GM23338 (cell line): ENCODE data around the gene PARD3. TPM values are rescaled to one million over a fixed set of nuclear protein-coding genes. Genes with fewer than 3 reads are reported as not detected.

Experiments
- ATAC-seq: fragments of 200-7000 bp; cut with Tn5 transposase; 3 replicates; pipeline ENCODE4 v1.9.1; 2020
- DNase-seq: peaks from one replicate; pipeline ENCODE4 v3.0.0-alpha.2; 2015; ENCODE audit warnings: low spot score
- H2AFZ ChIP-seq: fragments of 200-600 bp; sonication (generic); 2 replicates; pipeline ENCODE4 v1.8.0; 2016; ENCODE audit warnings: antibody characterized with exemption, mild to moderate bottlenecking, moderate library complexity
- H3F3A ChIP-seq: fragments of 200-600 bp; sonication (generic); replicated peaks from 2 replicates; pipeline ENCODE4 v1.8.0; 2017; ENCODE audit warnings: antibody characterized with exemption, mixed run types, low read depth
- H3K27ac ChIP-seq: fragments of 200-600 bp; sonication (generic); 2 replicates; pipeline ENCODE4 v1.6.1; 2016; ENCODE audit warnings: low read depth
- H3K27me3 ChIP-seq: fragments of 200-600 bp; sonication (generic); 2 replicates; pipeline ENCODE4 v1.8.0; 2016; ENCODE audit warnings: mild to moderate bottlenecking, mixed run types, moderate library complexity; ENCODE audit not compliant: insufficient read depth
- H3K36me3 ChIP-seq: fragments of 200-600 bp; sonication (generic); 2 replicates; pipeline ENCODE4 v1.8.0; 2016; ENCODE audit warnings: mild to moderate bottlenecking; ENCODE audit not compliant: insufficient read depth
- H3K4me1 ChIP-seq: fragments of 200-600 bp; sonication (generic); 2 replicates; pipeline ENCODE4 v1.8.0; 2016; ENCODE audit warnings: mild to moderate bottlenecking, moderate library complexity; ENCODE audit not compliant: insufficient read depth
- H3K4me2 ChIP-seq: fragments of 200-600 bp; sonication (generic); 2 replicates; pipeline ENCODE4 v1.7.1; 2017; ENCODE audit warnings: mixed run types
- H3K4me3 ChIP-seq: fragments of 200-600 bp; sonication (generic); 2 replicates; pipeline ENCODE4 v1.6.1; 2016; ENCODE audit warnings: mixed run types
- H3K79me2 ChIP-seq: fragments of 200-600 bp; sonication (generic); replicated peaks from 2 replicates; pipeline ENCODE4 v1.8.0; 2017; ENCODE audit warnings: mild to moderate bottlenecking; ENCODE audit not compliant: insufficient read depth
- H3K9me2 ChIP-seq: fragments of 200-600 bp; sonication (generic); 2 replicates; pipeline ENCODE4 v1.8.0; 2017; ENCODE audit not compliant: insufficient read depth
- H4K20me1 ChIP-seq: fragments of 200-600 bp; sonication (generic); replicated peaks from 2 replicates; pipeline ENCODE4 v1.8.0; 2017; ENCODE audit warnings: mild to moderate bottlenecking; ENCODE audit not compliant: insufficient read depth
- H3K27ac Mint-ChIP-seq: 2 replicates; pipeline ENCODE4 v1.8.0; 2020; ENCODE audit warnings: inconsistent platforms, mild to moderate bottlenecking, moderate library complexity, mixed read lengths
- H3K27me3 Mint-ChIP-seq: 3 replicates; pipeline ENCODE4 v1.8.0; 2022; ENCODE audit warnings: low read depth, mild to moderate bottlenecking, moderate library complexity, mixed read lengths, inconsistent platforms; ENCODE audit not compliant: insufficient read depth, poor library complexity
- H3K36me3 Mint-ChIP-seq: 3 replicates; pipeline ENCODE4 v1.8.0; 2021; ENCODE audit warnings: low read depth, mild to moderate bottlenecking, inconsistent platforms, moderate library complexity, mixed read lengths
- H3K4me1 Mint-ChIP-seq: 3 replicates; pipeline ENCODE4 v1.8.0; 2020; ENCODE audit warnings: mild to moderate bottlenecking, inconsistent platforms, mixed read lengths
- H3K4me3 Mint-ChIP-seq: 3 replicates; pipeline ENCODE4 v1.8.0; 2021; ENCODE audit warnings: moderate library complexity, mild to moderate bottlenecking, inconsistent platforms, mixed read lengths
- H3K9me3 Mint-ChIP-seq: 3 replicates; pipeline ENCODE4 v1.8.0; 2020; ENCODE audit warnings: moderate library complexity, mild to moderate bottlenecking, inconsistent platforms, mixed read lengths
- CREB1 ChIP-seq: fragments of 250-450 bp; sonication (Bioruptor Pico); IDR thresholded peaks from 2 replicates; pipeline ENCODE4 v1.5.0; 2020; ENCODE audit warnings: low read depth, mild to moderate bottlenecking, moderate library complexity
- EZH2 ChIP-seq: fragments of 200-600 bp; sonication (generic); IDR thresholded peaks from one replicate; pipeline ENCODE4 v1.8.0; 2017; ENCODE audit warnings: antibody characterized with exemption, mild to moderate bottlenecking, low read depth; ENCODE audit not compliant: unreplicated experiment
- EZH2phosphoT487 ChIP-seq: fragments of 200-600 bp; sonication (generic); IDR thresholded peaks from one replicate; pipeline ENCODE4 v1.8.1; 2018; ENCODE audit warnings: antibody characterized with exemption; ENCODE audit not compliant: unreplicated experiment
- NANOG ChIP-seq: IDR thresholded peaks from 2 replicates; pipeline ENCODE4 v1.6.1; 2016; ENCODE audit warnings: antibody characterized with exemption, borderline replicate concordance
- POLR2AphosphoS5 ChIP-seq: IDR thresholded peaks from 2 replicates; pipeline ENCODE4 v1.6.1; 2016; ENCODE audit warnings: antibody characterized with exemption, low read depth
- STAT1 ChIP-seq: IDR thresholded peaks from one replicate; pipeline ENCODE4 v1.6.1; 2016; ENCODE audit warnings: antibody characterized with exemption; ENCODE audit not compliant: unreplicated experiment
- ZNF331 ChIP-seq: fragments of 250-450 bp; sonication (Bioruptor Pico); IDR thresholded peaks from 2 replicates; pipeline ENCODE4 v1.5.0; 2020; ENCODE audit warnings: low read depth, mild to moderate bottlenecking, moderate library complexity
- polyA plus RNA-seq: library from polyadenylated mRNA; unstranded; fragments of >200 nt; fragmentation: Nextera tagmentation; extraction: Ambion mirVana; gene quantifications from 2 replicates; pipeline ENCODE4 v1.2.1, GENCODE V29; 2016
- total RNA-seq: library from RNA; depleted of rRNA; stranded (reverse); fragments of >200 nt; shearing (Covaris generic); gene quantifications from 2 replicates; pipeline ENCODE4 v1.2.3, GENCODE V29; 2014
- TF ChIP-seq, protein P1 (sequence below): IDR thresholded peaks from one replicate; pipeline ENCODE4 v1.6.1; 2018; ENCODE audit warnings: antibody characterized with exemption; ENCODE audit not compliant: unreplicated experiment
- TF ChIP-seq, protein P2 (sequence below): IDR thresholded peaks from 2 replicates; pipeline ENCODE4 v1.6.1; 2016; ENCODE audit warnings: antibody characterized with exemption
- TF ChIP-seq, protein P3 (sequence below), 2 experiments: fragments of 200-600 bp in 1 of 2; sonication (generic) in 1 of 2; conservative IDR thresholded peaks; 2 replicates each; pipeline versions ENCODE4 v1.5.1 to v1.6.1; 2016 to 2017; ENCODE audit warnings: antibody characterized with exemption in 2 of 2, low read depth in 2 of 2, mild to moderate bottlenecking in 2 of 2, moderate library complexity in 1 of 2

The PARD3 gene
- total and polyA plus RNA-seq, 2 experiments from 2014 or later, result 30.2 to 51.4 TPM

DNA sequence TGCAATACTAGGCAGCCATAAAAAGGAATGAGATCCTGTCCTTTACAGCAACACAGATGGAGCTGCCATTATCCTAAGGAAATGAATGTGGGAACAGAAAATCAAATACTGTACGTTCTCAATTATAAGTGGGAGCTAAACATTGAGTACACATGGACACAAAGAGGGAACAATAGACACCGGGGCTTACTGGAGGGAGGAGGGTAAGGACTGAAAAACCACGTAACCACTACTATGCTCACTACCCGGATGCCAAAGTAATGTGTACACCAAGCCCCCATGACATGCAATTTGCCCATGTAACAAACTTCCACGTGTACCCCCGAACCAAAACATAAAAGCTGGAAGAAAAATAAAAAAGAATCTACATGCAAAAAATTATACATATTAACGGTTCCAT, 587.0 kb downstream of the PARD3 start (continued):
- TF ChIP-seq, protein P1, sequence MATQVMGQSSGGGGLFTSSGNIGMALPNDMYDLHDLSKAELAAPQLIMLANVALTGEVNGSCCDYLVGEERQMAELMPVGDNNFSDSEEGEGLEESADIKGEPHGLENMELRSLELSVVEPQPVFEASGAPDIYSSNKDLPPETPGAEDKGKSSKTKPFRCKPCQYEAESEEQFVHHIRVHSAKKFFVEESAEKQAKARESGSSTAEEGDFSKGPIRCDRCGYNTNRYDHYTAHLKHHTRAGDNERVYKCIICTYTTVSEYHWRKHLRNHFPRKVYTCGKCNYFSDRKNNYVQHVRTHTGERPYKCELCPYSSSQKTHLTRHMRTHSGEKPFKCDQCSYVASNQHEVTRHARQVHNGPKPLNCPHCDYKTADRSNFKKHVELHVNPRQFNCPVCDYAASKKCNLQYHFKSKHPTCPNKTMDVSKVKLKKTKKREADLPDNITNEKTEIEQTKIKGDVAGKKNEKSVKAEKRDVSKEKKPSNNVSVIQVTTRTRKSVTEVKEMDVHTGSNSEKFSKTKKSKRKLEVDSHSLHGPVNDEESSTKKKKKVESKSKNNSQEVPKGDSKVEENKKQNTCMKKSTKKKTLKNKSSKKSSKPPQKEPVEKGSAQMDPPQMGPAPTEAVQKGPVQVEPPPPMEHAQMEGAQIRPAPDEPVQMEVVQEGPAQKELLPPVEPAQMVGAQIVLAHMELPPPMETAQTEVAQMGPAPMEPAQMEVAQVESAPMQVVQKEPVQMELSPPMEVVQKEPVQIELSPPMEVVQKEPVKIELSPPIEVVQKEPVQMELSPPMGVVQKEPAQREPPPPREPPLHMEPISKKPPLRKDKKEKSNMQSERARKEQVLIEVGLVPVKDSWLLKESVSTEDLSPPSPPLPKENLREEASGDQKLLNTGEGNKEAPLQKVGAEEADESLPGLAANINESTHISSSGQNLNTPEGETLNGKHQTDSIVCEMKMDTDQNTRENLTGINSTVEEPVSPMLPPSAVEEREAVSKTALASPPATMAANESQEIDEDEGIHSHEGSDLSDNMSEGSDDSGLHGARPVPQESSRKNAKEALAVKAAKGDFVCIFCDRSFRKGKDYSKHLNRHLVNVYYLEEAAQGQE, result no peak
- TF ChIP-seq CREB1 (no peak), EZH2phosphoT487 (no peak), POLR2AphosphoS5 (no peak), EZH2 (no peak)
- TF ChIP-seq, protein P2, sequence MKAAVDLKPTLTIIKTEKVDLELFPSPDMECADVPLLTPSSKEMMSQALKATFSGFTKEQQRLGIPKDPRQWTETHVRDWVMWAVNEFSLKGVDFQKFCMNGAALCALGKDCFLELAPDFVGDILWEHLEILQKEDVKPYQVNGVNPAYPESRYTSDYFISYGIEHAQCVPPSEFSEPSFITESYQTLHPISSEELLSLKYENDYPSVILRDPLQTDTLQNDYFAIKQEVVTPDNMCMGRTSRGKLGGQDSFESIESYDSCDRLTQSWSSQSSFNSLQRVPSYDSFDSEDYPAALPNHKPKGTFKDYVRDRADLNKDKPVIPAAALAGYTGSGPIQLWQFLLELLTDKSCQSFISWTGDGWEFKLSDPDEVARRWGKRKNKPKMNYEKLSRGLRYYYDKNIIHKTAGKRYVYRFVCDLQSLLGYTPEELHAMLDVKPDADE, result no peak
- TF ChIP-seq, protein P3, sequence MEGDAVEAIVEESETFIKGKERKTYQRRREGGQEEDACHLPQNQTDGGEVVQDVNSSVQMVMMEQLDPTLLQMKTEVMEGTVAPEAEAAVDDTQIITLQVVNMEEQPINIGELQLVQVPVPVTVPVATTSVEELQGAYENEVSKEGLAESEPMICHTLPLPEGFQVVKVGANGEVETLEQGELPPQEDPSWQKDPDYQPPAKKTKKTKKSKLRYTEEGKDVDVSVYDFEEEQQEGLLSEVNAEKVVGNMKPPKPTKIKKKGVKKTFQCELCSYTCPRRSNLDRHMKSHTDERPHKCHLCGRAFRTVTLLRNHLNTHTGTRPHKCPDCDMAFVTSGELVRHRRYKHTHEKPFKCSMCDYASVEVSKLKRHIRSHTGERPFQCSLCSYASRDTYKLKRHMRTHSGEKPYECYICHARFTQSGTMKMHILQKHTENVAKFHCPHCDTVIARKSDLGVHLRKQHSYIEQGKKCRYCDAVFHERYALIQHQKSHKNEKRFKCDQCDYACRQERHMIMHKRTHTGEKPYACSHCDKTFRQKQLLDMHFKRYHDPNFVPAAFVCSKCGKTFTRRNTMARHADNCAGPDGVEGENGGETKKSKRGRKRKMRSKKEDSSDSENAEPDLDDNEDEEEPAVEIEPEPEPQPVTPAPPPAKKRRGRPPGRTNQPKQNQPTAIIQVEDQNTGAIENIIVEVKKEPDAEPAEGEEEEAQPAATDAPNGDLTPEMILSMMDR (conservative IDR thresholded peaks at IDR 0.05; ENCODE audit: low read depth in 2 of 2), result no peak

DNA sequence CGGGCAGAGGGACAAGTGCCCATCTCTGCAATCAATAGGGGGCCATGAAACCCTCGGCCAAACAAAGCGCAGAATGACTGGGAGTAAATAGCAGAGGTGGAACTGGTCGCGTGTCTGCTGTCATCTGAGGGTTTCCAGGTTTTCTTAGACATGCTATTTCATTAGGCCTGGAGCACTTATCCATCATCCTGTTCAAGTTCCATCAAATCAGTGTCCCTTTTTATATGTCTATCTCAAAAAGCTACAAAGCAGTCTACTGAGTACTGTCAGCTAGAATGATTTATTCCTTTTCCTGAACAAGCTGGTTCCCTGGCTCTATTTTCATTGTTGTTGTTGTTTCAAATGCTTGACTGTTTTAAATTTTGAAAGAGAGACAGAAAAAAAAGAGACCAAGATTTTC, 590.5 kb downstream of the PARD3 start:
- Mint-ChIP-seq H3K4me1 (peaks cover 8% of the 10 kb centered on the region), H3K27ac (no peak overlapping the region), H3K9me3 (peaks cover 5% of the 10 kb centered on the region; the same call in 1 of the 3 replicates), H3K36me3 (no peaks in the 10 kb centered on the region; the same call in 2 of the 3 replicates), H3K27me3 (peaks cover 2% of the 10 kb centered on the region), H3K4me3 (no peak overlapping the region)
- Histone ChIP-seq H3K36me3 (no peaks in the 10 kb centered on the region), H3F3A (no peaks in the 10 kb centered on the region), H2AFZ (no peak overlapping the region), H4K20me1 (no peaks in the 10 kb centered on the region), H3K4me2 (no peak overlapping the region), H3K4me1 (no peaks in the 10 kb centered on the region), H3K4me3 (no peak overlapping the region), H3K27ac (no peak overlapping the region), H3K9me2 (no peaks in the 10 kb centered on the region), H3K79me2 (no peaks in the 10 kb centered on the region), H3K27me3 (no peaks in the 10 kb centered on the region)
- DNase-seq, result no peak
- no peak for ATAC-seq
- TF ChIP-seq ZNF331 (CRISPR knock-in tag) (no peak), EZH2phosphoT487 (no peak), STAT1 (no peak), NANOG (no peak), CREB1 (no peak)
- TF ChIP-seq, protein P1, result no peak
